Amniotic epithelial cell (primary cell): ENCODE measurements around the gene ATP1A1.

Source experiments
- DNase-seq: peaks from one replicate; pipeline ENCODE4 v3.0.0-alpha.2; 2010; ENCODE audit warnings: low read depth

ATP1A1 gene

DNA sequence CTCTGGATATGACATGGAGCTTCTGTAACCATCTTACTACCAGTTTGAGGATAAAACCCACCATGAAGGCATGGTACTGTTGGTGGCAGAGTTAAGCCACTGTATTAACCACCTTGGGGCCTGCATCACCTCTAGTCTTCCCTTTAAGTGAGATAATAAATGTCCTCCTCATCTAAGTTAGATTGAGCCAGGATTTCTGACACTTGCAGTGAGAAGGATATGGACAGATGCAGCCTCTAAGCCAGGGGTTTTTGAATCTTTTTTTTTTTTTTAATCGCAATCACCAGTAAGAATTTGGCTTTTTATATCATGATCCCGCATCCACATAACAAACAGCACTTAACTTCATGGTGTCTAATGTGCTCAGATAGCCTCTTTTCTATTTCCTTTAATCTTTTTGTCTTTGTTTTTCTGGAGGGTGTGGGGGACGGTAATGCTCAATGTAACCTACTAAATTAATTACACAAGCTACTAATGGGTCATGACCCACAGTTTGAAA is 42.2 kb downstream of the ATP1A1 start:
- no peak for DNase-seq

DNA sequence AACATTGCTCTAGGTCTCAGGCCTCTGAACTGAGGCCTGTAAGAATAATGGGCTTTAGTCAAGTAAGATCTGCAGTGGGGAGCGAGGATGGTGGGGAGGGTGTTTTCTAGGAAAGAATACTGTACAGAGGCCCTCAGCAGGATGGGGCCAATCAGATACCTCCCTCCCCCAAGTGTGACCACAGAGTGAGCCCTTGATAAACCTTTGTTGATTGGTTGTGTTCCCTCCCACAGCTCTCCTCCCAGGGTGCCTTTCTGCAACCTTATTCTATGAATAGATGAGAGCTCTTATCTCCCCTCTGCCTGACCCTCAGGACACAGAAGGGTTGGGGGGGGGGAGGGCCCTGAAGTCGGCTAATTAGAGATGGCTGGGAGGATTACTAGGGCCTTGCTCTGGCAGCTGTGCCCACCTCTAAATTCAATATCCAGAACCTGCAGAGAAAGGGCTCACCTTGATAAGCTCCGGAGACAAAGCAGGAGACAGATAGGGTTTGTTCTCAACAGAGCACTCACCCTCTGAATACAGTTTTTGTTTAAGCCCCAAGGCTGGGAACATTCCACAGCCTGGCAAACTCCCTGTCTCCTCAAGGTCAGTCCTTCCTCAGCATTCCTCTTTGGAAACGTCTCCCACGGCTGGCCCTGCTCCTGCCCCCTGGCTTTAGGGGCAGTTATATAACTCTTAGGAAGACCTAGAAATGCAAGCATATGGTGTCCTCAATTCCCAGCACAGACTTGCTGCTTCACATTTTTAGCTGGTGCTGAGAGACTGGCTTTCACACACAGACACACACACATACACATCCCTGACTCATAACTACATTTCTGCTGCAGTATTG is 42.9 kb downstream of the ATP1A1 start:
- peak; percentile 61 for DNase-seq

DNA sequence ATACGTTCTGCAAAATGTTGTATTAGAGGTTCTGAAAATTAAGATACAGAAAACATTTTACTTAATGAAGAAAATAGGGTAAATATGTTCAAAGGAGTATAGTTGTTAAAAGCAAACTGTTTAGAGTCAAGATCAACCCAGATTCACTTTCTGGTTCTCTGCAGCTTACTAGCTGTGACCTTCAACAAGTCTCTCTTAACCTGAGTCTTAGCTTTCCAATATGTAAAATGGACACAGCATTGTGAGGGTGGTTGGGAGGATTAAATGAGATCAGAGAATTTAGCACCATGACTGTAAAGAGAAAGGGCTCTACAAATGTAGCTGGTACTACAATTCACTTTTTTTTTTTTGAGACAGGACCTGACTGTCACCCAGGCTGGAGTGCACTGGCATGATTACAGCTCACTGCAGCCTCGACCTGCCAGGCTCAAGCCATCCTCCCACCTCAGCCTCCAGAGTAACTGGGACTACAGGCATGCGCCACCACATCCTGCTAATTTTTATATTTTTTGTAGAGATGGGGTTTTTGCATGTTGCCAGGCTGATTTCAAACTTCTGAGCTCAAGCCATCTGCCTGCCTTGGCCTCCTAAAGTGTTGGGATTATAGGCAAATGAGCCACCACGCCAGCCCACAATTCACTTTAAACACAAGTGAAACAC is 43.9 kb downstream of the ATP1A1 start:
- no peak for DNase-seq

DNA sequence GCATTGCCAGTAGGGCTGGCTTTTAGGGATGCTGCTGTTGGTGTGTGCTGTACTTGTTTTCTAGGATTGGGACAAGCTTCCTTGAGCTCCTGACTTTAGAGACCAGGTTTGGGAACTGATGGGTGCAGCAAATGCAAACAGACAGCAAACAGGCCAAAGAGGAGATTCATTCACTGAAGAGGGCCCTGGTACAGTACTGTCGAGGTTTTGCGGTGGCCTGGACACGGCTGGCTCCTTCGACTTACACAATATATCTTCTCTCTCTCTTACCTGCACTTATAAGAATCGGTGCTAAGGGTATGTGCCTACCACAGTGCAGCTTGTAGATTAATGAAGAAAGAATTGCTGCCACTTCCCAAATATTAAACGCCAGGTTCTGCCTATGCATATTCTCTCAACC is 44.6 kb downstream of the ATP1A1 start:
- no peak for DNase-seq

DNA sequence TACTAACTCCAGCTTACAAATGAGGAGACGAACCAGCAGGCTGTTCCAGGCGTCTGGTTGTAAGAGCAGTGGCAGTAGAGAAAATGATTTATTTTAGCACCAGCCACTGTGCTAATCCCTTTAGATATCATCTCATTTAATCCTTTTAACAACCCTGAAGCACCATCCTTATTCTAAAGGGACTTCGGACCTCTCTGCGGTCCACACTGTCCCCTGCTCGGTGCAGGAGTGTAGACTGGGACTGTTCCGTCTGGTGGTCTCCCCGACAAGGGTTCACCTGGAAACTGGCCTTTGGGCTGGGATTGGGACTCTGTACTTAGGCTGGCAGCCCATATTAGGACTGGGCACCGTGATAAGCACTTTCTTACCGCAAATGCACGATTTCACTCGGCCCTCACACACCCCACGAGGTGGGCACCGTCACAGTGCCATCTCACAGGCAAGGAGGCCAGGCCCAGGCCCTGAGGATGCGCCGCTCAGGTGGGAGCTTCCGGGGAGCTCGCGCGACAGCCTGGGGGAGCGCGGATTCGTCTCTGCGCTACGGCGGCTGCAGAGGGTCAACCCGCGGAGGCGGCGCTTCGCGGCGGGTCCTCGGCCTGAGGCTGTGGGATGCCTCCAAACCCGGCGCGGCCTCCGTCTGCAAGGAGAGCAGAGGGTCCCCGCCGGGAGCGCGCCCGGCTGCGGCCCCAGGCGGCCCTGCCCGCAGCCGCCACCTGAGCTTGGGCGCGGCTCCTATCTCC is 45.2 kb downstream of the ATP1A1 start:
- peak; percentile 72 for DNase-seq

DNA sequence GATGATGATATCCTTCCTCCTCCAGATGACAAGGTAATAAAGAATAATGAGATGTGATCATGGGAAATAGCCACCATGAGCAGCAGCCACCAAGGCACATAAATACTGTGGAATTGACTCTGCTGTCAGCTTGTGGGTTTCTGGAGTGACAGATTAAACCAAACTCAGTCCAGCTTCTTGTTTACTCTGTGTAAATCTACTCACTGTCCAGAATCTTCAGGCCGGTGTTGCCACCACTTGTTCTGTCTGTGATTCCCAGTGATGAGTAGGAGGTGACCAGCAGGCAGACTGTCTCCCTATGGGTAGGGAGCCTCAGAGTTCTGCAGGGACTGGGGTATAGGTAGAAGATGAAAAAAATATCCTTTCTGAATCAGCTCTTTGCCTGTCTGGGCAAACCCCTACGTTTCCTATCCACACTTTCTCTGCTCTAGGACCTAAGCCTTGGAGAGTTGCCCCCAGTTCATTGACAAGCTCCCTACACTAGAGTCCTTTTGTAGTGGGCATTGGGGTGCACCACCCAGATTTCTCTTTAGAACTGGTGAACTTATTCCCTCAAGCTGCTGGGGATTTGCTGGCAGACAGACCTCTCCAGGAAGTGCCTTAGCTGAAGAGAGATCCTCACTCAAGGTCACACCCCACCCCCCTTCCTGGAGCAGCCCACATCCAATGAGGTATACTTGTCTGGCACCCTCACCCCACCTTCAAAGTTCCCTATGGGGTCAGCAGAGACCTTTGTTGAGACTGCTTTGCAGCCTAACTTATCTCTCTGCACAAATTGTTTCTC is 47.6 kb downstream of the ATP1A1 start:
- no peak for DNase-seq

DNA sequence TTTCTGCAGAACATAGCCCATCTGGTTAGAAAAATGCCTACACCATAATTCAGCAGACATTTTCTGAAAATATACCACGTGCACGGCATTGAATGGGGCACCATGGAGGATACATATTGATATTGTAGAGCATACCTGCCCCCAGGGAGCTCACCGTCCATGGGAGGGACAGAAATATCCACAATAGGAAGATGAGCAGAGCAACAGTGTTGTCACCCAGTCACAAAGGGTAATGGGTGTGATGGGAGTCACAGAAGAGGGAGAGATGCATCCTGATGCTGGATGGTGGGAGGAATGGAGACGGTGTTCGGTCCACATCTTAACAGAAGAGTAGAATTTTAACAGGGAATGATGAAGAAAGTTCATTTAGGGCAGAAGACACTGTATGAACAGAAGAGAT is 51.4 kb downstream of the ATP1A1 start:
- no peak for DNase-seq

DNA sequence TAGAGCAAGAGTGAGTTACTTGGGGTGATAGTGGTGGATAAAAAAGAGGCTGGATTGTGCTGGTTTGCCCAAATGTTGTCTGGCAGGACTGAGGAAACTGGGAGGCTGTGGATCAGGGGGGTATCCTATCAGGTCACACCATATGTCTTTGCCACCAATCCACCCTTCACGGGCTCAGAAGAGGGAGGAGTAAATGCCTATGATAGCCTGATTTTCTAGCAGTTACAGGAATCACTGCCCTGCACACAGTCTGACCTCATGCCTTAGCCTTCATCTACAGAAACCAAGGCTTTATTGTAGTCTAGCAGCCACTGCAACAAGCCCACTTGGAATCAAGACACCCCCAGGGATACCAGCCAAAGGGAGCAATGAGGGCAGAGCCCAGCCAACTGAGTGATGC is 51.8 kb downstream of the ATP1A1 start:
- DNase-seq, result no peak

DNA sequence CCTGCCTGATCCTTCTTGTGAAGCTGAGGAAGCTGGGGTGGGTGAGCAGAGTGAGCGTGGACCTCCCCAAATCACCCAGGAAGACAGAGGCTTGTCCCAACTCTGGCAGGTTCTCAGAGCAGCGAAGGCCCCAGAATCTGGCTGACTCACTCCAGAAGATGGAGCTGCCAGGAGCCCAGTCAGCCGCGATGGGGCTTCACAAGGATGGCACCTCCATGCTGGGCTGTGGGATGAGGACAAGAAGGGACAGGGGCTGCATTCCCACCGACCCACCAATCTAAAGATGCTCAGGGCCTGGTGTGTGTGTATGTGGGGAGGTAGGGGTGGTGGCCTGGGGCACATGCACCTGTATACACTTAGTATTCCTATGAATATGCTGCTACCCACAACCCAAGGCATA is 52.9 kb downstream of the ATP1A1 start:
- no peak for DNase-seq

DNA sequence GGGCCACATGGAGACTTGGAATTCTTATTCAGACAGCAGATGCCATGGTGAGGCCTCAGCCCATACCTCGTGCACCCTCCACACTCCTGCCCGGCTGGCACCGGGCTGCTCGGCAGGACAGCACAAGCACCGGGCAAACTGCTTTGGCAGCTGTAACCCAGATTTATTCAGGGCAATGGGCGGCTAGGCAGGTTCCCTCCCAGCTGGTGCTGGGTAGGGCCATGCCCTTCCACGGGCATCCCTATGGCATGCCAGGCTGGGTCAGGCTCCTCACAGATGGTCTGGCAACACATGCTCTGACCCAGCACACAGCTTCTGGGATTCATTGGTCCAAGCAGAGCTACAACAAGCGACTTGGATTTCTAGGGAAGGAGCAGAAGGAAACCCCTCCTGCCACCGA is 53.4 kb downstream of the ATP1A1 start:
- no peak for DNase-seq

DNA sequence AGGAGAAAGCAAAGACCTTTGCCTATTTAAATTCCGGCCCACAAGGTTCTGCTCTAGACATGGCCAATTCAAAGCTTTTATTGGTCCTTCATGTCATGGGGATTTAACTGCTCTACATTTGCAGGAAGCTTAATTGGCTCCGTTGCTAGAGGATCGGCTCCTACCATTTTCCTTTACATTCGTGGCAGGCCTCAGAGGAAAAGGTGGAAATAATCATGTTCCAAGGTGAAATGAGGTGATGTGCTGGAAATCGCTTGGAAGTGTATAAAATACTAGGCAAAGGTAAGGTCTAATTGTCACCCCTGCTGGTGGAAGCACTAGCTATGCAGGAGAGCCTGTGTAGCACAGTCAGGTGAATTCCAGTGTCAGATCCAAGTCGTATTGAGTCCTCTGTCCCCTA is 55.5 kb downstream of the ATP1A1 start:
- no peak for DNase-seq

DNA sequence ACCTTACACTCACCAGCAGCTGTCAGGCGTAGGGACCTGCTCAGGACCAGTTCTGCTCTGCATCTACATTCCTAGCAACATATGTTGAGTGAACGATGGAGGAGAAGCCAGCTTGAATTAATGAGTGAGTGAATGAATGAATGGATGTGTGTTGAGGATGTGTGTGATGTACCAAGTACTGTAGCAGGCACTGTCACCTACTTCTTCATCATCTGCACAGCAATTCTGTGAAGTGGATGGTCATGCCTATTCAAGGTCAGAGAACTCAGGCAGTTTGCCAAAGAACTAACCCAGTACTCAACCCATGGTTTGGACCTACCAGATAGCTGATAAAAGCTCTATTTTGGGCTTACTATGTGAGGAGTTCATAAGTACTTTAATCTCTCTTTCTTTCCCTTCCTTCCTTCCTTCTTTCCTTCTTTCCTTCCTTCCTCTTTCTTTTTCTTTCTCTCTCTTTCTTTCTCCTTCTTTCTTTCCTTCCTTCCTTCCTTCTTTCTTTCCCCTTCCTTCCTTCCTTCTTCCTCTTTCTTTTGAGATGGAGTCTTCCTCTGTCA is 56.9 kb downstream of the ATP1A1 start:
- peak; percentile 12 for DNase-seq

DNA sequence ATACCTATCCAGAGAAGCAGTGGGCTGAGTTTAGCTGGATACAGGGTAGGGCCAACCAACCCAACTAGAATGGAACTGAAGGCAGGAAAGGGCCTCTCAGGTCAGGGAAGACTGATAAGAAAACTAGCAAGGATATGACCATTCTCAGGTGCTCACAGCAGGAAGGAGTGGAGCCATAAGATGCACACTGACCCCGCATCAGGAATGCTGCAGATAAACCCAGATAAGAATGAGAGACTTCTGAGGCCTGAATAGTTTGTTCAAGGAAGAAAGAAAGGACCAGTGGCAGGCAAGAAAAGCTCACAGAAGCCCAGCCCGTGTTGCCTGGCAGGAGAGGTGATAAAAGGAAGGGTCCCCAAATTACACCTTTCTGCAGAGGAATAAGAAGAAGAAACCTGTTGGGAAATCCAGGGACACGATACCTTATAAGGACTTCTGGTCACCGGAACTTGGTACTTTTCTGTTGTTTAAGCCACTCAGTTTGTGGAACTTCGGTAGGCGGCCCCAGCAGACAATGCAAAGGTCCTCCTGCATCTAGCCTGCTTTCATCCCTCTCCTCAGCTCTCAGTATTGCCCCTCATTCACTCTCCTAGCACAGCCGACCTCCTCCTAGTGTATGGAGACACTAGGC is 58.9 kb downstream of the ATP1A1 start:
- DNase-seq, result no peak

DNA sequence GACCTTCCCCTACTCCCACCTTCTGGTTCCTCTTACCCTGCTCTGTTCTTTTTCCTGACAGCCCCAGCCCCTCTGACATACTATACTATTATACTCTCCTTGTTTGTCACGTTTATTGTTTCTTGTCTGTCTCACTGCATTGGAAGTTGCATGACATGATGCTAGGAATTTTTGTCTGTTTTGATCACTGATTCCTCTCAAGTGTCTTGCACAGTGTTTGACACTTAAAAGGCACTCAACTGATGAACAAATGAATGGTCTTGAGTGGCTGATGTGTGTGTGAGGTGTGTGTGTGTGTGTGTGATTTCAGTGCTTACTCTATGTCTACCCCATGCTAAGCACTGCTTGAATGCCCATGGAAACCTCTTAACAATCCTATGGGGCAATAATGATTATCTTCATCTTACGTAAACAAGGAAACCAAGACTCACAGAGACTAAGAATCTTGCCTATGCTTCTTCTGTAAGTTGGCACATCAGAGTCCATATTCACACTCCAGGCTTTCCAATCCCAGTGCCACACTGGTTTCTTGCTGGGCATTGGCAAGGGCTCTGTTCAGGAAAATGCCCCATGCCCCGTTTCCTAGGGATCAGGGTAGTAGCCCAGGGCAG is 59.7 kb downstream of the ATP1A1 start:
- peak; percentile 9 for DNase-seq

DNA sequence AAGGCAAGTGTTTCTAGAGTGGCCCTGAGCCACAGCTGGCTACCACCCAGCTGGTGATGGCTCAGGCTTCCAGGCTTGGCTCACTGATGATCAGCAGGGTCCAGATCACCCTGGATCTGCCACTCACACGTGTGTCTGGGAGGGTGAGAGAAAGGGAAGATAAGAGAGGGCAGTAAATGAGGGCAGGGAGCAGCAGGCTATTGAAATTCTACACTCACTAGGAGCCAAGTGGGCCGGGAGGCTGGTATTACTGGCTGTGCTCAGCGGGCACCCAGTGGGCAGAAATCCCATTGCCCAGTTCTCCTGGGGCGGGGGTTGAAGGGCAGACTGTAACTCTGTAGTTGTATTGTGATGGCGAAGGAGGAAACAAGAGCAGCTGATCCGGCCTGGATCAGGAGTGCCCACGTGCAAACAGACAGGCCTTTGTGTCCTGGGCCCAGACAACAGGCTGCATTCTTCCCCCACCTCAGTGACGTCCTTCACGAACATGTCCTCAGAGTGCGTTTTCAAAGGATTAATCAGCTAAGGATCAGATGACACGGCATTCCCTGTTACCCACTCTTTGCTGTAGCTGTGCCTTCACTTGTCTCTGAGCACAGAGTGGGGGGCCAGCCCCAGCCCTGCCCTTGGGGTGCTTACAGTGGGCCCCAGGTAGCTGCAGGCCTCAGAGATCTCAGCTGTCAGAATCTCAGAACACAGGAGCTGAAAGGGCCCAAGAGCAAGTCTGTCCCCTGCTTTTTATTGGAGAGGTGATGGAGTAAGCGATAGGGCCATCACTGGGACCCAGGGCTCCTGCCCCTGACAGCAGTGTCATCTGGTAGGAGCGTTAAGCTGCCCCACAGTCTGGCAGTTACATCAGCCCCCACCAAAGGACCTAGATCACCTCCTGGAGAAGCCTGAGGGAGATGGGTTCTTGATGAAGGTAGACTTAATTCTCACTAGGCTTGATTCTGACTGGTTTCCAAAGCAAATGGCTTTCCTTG is 60.5 kb downstream of the ATP1A1 start:
- peak; percentile 13 for DNase-seq

DNA sequence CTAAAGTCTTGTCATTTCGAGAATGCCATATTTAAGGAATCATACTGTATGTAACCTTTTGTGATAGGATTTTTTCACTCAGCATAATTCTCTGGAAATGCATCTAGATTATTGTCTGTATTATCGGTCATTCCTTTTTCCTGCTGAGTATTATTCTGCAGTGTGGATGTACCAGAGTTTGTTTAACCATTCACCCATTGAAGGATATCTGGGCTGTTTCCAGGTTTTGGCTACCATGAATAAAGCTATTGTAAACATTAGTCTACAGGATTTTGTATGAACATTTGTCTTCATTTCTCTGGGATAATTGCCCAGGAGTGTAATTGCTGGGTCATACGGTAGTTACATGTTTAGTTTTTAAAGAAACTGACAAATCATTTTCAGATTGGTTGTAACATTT is 61.8 kb downstream of the ATP1A1 start:
- no peak for DNase-seq

DNA sequence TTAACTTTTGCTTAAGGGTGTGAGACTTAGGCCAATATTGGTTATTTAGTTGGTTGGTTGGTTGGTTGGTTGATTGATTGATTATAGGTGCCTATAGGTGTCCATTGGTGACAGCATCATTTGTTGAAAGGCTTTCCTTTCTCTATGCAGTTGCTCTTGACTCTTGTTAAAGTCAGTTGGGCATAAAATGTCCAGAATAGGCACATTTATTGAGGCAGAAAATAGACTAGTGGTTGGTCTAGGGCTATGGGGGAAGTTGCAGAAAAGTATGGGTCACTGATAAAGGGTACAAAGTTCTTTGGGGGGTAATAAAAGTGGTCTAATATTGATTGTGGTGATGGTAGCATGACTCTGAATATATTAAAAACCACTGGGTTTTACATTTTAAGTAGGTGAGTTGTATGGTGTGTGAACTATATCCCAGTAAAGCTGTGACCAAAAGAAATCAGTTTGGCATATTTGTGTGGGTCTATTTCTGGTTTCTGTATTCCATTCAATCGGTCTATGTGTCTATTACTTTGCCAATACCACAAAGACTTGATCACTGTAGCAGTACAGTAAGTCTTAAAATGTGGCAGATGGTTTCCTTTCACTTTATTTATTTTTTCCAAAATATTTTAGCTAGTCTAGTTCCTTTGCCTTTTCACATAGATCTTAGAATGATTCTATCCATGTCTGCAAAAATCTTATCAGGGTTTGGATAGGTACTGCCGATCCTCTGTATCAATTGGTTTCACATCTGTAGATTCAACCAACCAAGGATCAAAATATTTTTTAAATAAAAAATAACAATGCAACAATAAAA is 63.0 kb downstream of the ATP1A1 start:
- DNase-seq, result no peak

DNA sequence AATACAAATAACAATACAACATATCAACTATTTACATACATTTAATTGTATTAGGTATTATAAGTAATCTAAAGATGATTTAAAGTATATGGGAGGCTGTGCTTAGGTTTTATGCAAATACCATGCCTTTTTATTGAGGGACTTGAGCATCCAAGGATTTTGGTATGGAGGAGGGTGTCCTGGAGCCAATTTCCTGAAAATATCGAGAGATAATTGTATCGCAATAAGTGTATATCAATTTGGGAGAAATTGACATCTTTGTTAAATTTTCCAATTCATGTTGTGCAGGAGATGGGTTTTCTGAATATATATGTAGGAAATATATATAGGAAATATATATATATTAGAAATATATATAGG is 63.5 kb downstream of the ATP1A1 start:
- no peak for DNase-seq

DNA sequence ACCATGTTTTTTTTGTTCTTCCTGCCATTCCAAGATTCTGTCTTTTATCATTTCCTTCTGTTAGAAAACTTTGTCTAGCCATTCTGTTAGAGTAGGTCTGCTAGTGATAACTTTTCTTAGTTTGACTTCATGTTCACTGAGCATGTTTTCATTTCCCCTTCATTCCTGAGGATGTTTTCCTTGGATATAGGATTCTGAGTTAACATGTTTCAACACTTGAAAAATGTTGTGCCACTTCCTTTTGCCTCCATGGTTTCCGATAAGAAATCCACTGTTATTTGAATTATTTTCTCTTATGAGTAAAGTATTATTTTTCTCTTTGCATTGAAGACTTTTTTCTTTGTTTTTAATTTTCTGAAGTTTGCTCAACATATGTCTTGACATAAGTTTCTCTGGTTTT is 66.7 kb downstream of the ATP1A1 start:
- no peak for DNase-seq
